Esophagus muscularis mucosa (tissue), 3 donors: Measurements from ENCODE around the gene METTL6.

Source experiments
- POLR2A ChIP-seq: fragments of 450-650 bp; IDR thresholded peaks from one replicate; pipeline ENCODE4 v1.6.1; 2017; ENCODE audit warnings: antibody characterized with exemption, moderate library complexity, mild to moderate bottlenecking, low read depth
- POLR2AphosphoS5 ChIP-seq, 2 donors: sonication (generic); formaldehyde crosslinking; IDR thresholded peaks; one replicate each; pipeline ENCODE4 v1.6.1; 2017; ENCODE audit warnings: antibody characterized with exemption in 2 of 2
- TF ChIP-seq, protein P1 (sequence below), 3 experiments: fragments of 200-600 bp in 2 of 3; fragments of 450-650 bp in 1 of 3; sonication (generic) in 2 of 3; IDR thresholded peaks; one replicate each; pipeline ENCODE4 v1.5.1; 2017 to 2019; ENCODE audit warnings: antibody characterized with exemption in 3 of 3, mild to moderate bottlenecking in 2 of 3, moderate library complexity in 1 of 3

DNA sequence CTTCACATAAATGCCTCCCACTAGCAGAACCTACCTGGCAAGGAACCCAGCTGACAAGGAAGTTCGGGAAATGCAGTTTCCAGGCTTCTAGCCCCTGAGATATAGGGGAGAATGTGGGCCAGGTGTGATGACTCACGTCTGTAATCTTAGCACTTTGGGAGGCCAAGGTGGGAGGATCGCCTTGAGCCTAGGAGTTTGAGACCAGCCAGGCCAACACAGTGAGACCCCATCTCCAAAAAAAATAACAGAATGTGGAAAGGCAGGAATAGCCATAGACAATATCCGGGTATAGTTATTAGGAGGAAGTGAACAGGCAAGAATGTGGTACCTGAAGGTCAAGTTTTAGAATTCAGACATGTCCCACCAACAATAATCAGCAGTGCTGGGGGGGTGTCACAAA lies 54.4 kb downstream of the METTL6 start:
- TF ChIP-seq, protein P1, sequence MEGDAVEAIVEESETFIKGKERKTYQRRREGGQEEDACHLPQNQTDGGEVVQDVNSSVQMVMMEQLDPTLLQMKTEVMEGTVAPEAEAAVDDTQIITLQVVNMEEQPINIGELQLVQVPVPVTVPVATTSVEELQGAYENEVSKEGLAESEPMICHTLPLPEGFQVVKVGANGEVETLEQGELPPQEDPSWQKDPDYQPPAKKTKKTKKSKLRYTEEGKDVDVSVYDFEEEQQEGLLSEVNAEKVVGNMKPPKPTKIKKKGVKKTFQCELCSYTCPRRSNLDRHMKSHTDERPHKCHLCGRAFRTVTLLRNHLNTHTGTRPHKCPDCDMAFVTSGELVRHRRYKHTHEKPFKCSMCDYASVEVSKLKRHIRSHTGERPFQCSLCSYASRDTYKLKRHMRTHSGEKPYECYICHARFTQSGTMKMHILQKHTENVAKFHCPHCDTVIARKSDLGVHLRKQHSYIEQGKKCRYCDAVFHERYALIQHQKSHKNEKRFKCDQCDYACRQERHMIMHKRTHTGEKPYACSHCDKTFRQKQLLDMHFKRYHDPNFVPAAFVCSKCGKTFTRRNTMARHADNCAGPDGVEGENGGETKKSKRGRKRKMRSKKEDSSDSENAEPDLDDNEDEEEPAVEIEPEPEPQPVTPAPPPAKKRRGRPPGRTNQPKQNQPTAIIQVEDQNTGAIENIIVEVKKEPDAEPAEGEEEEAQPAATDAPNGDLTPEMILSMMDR (IDR thresholded peaks at IDR 0.05), result no peak
- TF ChIP-seq POLR2A, result no peak
- no peak for TF ChIP-seq POLR2AphosphoS5 (IDR thresholded peaks at IDR 0.05)
